Globus pallidus (tissue), 1 donor: Measurements from ENCODE around the gene UFSP1.
"Not testable (repeated sequence)": the region's sequence is repeated elsewhere in the genome, so short reads cannot be mapped to it uniquely, and the experiment has no call there.

ENCODE experiments used
- DNase-seq: peaks from one replicate; pipeline ENCODE4 v3.0.0-alpha.2; 2015; ENCODE audit warnings: low spot score

Gene UFSP1

DNA sequence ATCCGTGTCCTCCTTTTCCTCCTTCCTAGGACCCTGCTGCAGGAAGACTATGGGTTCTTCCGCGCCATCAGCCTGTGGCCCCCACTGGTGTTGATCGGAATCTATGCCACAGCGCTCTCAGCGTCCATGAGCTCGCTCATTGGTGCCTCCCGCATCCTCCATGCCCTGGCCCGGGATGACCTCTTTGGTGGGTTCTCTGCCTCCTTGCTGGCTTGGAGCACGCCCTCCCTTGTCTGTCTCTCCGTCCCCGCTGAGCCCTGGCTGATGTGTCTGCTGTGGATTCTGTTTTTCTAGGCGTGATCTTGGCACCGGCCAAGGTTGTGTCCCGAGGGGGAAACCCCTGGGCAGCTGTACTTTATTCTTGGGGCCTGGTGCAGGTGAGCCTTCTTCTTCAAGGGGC is 29.7 kb downstream of the UFSP1 start:
- no peak for DNase-seq

DNA sequence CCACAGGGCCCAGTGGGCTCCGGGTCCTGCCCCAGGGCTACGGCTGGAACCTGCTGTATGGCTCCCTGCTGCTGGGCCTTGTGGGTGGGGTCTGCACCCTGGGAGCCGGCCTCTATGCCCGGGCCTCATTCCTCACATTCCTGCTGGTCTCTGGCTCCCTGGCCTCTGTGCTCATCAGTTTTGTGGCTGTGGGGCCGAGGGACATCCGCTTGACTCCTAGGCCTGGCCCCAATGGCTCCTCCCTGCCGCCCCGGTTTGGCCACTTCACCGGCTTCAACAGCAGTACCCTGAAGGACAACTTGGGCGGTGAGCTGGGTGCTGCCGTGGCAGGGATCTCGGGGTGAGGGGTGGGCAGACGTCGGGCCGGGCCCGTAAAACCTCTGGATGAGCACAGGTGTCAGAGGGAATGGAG is 32.6 kb downstream of the UFSP1 start:
- DNase-seq, result no peak

DNA sequence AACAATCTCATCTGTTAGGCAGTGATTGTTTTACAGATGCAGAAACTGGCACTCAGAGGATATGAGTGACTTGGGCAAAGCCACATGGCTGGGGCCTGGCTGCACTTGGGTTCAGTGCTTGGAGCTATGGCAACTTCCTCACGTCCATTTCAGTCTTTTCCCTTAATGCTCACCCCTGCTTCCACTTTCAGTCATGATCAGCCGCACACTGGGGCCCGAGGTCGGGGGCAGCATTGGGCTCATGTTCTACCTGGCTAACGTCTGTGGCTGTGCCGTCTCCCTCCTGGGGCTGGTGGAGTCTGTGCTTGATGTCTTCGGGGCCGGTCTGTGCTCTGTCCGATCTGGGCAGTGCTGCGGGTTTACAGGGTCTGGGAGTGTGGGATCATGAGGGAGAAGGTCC is 34.0 kb downstream of the UFSP1 start:
- no peak for DNase-seq

DNA sequence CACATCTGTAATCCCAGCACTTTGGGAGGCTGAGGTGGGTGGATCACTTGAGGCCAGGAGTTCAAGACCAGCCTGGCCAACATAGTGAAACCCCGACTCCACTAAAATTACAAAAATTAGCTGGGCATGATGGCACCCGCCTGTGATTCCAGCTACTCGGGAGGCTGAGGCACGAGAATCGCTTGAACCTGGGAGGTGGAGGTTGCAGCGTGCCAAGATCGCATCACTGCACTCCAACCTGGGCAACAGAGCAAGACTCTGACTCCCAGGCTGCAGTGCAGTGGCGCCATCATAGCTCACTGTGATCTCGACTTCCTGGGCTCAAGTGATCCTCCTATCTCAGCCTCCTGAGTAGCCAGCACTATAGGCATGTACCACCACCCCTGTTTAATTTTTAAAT is 34.6 kb downstream of the UFSP1 start:
- not testable (repeated sequence) for DNase-seq

DNA sequence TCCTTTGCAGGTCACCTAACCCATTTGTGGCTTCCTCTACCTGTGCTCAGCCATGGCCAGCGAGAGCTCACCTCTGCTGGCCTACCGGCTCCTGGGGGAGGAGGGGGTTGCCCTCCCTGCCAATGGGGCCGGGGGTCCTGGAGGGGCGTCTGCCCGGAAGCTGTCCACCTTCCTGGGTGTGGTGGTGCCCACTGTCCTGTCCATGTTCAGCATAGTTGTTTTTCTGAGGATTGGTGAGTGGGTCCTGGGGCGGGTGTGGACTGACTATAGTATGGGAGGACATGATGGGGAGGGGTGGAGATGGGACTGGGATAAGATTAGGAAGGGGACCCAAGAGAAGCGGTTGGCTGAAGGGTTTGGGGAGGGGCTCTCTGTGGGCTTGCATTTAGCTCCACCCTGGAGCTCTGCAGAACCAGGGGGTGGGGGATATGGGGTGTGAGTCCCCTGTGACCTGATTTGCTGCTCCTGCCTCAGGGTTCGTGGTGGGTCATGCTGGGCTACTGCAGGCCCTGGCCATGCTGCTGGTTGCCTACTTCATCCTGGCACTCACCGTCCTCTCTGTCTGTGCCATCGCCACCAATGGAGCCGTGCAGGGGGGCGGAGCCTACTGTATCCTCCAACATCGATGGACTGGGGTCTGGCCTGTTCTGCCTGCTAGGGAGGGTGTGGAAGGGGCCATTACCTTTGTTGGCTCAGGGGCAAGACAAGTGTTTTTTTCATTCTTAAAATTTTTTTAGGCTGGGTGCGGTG is 35.2 kb downstream of the UFSP1 start:
- DNase-seq, result no peak

DNA sequence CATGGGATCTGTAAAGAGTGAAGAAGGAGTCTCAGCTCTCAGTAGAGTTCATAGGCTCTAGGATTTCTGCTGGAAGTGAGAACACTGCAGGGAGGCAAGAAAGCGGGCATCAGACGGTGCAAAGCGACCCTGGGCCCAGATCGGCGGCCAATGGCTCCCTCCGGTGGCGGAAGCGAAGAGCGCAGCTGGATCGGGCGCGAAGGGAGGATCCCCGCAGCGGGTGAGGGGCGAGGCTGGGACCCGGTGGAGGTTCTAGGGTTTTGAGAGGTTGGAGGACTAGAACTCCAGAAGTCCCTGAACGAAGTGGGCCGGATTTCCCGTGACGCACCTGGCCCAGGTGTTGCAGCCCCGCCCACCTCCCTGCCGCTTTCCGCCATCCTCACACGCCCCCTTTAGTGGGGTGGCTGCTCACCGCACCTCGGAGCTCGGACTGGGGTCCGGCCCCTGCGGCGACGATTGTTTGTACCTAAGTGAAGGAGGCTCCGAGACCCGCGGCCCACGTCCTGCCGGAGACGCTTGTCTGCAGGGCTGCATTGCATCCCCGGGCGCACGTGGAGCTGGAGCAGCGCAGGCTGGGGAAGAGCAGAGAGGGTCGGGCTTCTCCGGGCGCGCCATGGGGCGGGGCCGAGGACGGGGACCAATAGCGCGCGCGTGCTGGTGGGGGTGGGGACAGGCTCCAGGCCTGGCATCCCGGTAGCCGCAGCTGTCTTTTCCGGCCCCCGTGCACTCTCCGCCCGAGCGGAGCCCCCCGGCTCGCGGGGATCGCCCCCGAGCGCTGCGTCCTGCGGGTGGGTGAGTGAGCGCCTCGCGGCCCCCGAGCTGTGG is 37.3 kb downstream of the UFSP1 start, which contains the start of gene SLC12A9:
Gene SLC12A9, plus strand, starts transcription at position 666 of the 825 bp plus-strand sequence. CDS start 1,485 bp downstream, outside the sequence.
- DNase-seq, result peak; percentile 90

DNA sequence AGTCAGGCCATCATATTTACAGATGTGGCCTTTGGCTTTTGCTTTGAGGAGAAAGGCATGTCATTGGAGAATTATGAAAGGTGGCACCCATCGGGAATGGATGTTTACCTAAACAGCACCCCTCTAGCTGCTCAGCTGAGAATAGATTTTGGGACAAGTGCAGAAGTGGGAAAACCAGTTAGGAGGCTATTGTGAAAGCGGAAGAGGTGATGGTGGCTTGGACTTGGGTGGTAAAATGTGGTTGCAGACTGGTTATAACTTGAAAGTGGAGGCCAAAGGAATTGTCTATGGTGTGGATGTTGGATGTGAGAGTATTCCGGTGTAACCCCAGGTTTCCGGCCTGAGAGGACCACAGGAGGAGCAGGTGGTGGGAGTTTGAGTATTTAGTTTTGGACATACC is 42.2 kb downstream of the UFSP1 start:
- DNase-seq, result no peak

DNA sequence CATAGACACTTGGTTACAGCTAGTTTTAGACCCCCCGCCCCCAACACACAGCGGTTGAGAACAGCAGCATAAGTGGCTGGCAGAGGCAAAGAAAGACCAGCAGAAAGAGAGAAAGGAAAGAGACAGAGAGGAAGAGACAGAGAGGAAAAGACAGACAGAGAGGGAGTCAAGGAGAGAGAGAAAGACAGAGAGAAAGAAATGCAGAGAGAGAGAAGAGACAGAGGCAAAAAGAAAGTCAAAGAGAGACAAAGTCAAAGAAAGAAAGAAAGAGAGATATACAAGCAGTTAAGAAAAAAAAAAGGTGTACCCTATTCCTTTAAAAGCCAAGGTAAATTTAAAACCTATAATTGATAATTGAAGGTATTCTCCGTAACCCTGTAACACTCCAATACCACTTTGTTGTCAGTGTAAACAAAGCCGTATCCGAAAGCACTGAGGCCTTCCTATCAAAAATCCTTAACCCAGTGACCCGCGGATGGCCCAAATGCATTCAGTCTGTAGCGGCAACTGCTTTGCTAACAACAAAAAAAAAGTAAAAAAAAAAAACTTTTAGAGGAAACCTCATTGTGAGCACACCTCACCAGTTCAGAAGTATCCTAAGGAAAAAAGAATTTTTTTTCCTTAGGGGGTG is 48.9 kb downstream of the UFSP1 start:
- DNase-seq, result no peak

DNA sequence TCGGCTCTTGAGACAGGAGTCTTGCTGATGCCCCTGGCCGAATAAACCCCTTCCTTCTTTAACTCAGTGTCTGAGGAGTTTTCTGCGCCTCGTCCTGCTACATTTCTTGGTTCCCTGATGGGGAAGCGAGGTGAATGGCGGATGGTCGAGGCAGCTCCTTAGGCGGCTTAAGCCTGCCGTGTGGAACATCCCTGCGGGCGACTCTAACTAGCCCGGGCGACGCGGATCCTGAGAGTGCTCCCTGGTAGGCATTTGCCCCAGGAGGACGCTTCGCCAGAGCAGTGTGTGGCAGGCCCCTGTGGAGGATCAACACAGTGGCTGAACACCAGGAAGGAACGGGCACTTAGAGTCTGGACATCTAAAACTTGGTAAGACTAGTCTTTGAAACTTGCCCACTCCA is 50.2 kb downstream of the UFSP1 start:
- DNase-seq, result no peak
